Urinary bladder (tissue), 4 donors: Measurements from ENCODE around the gene SGCB. TPM values are rescaled to one million over a fixed set of nuclear protein-coding genes. Genes with fewer than 3 reads are reported as not detected.

Experiments
- DNase-seq: peaks from one replicate; pipeline ENCODE4 v3.0.0-alpha.2; 2015; ENCODE audit errors: extremely low spot score
- H3K27ac ChIP-seq: one replicate; pipeline ENCODE4 v1.5.1; 2013; ENCODE audit warnings: low read depth, mild to moderate bottlenecking, moderate library complexity
- H3K36me3 ChIP-seq: one replicate; pipeline ENCODE4 v1.6.1; 2013; ENCODE audit warnings: mild to moderate bottlenecking, moderate library complexity; ENCODE audit not compliant: insufficient read depth
- H3K4me1 ChIP-seq: one replicate; pipeline ENCODE4 v1.6.1; 2013; ENCODE audit warnings: mild to moderate bottlenecking, moderate library complexity; ENCODE audit not compliant: insufficient read depth
- H3K4me3 ChIP-seq: one replicate; pipeline ENCODE4 v1.5.1; 2013; ENCODE audit warnings: low read depth, low read length
- WGBS: extraction: QIAGEN DNeasy Blood & Tissue Kit; methylation state at CpG from one replicate; pipeline ENCODE4 v1.1.7; 2013; 5-methylcytosine and 5-hydroxymethylcytosine counted together
- polyA plus RNA-seq: library from polyadenylated mRNA; stranded (reverse); fragments of 200-250 nt; gene quantifications from one replicate; pipeline ENCODE4 v1.2.3, GENCODE V29; 2013
- total RNA-seq: library from RNA; depleted of rRNA; stranded (reverse); fragments of >200 nt; gene quantifications from one replicate; pipeline ENCODE4 v1.2.3, GENCODE V29; 2014
- donor health status: healthy with polysubstance abuse.
- donor health status: healthy.

The SGCB gene
- total and polyA plus RNA-seq, 2 donors: 49.2 to 78.8 TPM

GRCh38 chr4:52051213-52051614 lies 13.1 kb upstream of the SGCB start, which contains the start of gene SPATA18:
Gene SPATA18, plus strand, starts transcription at chr4:52051304. Its CDS starts 401 bp downstream, at chr4:52051705.
- DNase-seq: no peak
- Histone ChIP-seq H3K4me1 (peaks cover 1% of the 10 kb centered on the region), H3K27ac (peak within 1 kb of the TSS; percentile 61), H3K4me3 (peak within 1 kb of the TSS; percentile 48), H3K36me3 (no peaks in the 10 kb centered on the region)
- under 1% methylated on average over 44 of the region's 44 CpGs for WGBS

DNA sequence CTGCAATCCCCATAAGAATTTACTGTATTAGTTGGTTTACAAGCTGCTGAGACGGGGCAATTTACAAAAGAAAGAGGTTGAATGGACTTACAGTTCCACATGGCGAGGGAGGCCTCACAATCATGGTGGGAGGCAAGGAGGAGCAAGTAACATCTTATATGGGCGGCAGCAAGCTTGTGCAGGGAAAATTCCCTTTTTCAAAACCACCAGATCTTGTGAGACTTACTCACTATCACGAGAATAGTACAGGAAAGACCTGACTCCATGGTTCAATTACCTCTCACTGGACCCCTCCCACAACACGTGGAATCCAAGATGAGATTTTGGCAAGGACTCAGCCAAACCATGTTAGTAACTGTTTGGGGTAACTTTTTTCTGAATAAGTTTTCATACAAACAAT lies 11.2 kb upstream of the SGCB start:
- Histone ChIP-seq H3K4me3 (no peak overlapping the region), H3K36me3 (no peaks in the 10 kb centered on the region), H3K27ac (no peak overlapping the region), H3K4me1 (peaks cover 1% of the 10 kb centered on the region)
- no peak for DNase-seq
- WGBS: 88% methylated on average over 5 of the region's 5 CpGs

DNA sequence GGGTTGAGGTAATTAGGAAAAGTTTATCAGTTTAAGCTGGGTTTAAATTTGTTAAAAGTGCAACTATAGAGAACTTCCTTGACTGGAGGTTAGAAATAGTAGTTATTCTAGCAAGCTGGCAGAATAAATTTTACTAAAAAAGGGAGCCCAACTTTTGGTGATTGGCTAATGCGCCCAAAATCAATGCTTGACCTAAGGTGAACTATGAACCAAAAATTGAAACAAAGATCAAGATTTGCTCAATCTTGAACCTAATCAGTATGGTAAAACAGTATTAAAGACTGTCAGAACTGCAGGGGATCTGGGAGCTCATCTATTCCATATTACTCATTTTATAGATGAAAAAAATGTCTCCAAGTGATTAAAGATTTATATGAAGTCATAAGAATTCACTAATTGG lies 6.9 kb upstream of the SGCB start:
- Histone ChIP-seq H3K4me3 (no peak overlapping the region), H3K27ac (no peak overlapping the region), H3K36me3 (peaks cover 2% of the 10 kb centered on the region), H3K4me1 (no peaks in the 10 kb centered on the region)
- DNase-seq: no peak
- 97% methylated on average over 1 of the region's 1 CpG for WGBS

GRCh38 chr4:52037689-52038102 lies 403 bp downstream of the SGCB start:
- no peaks in the 10 kb centered on the region for H3K36me3 ChIP-seq
- peak overlapping the region; percentile 97 for H3K4me3 ChIP-seq
- H3K27ac ChIP-seq: peak overlapping the region; percentile 32
- H3K4me1 ChIP-seq: peaks cover 2% of the 10 kb centered on the region
- DNase-seq: no peak
- under 1% methylated on average over 25 of the region's 25 CpGs for WGBS

- H3K27ac ChIP-seq: no peak overlapping the region
These were observed 1.1 kb downstream of the SGCB start for GRCh38 chr4:52036886-52037530.

DNA sequence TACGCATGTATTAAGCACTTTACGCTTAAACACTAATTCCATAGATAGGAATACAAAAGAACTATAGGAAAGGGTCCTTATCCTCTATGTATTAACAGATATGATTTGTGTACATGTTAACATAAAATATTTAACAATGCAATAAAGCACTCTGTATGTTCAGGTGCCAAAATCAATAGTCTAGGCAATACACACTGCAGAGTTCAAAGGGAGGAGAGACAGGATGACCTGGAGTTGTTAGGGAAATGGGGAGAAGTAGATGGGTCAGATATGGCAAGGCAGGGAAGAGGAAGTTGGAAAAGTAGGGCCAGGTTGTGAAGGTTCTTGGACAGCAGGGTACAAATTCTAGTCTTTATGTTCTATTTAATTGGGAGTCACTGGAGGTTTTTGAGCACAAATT lies 2.9 kb downstream of the SGCB start:
- H3K36me3 ChIP-seq: no peaks in the 10 kb centered on the region
- 98% methylated on average over 2 of the region's 2 CpGs for WGBS
- H3K4me1 ChIP-seq: peaks cover 2% of the 10 kb centered on the region
- H3K27ac ChIP-seq: no peak overlapping the region
- no peak for DNase-seq
- H3K4me3 ChIP-seq: no peak overlapping the region

More at GRCh38 chr4:52036886-52037530, 1.1 kb downstream of the SGCB start:
- H3K4me3 ChIP-seq: peak overlapping the region; percentile 97
- peaks cover 2% of the 10 kb centered on the region for H3K4me1 ChIP-seq
- WGBS: 35% methylated on average over 7 of the region's 7 CpGs
- H3K36me3 ChIP-seq: no peaks in the 10 kb centered on the region
- no peak for DNase-seq

- Histone ChIP-seq H3K4me1 (peaks cover 2% of the 10 kb centered on the region), H3K4me3 (no peak overlapping the region), H3K27ac (no peak overlapping the region), H3K36me3 (no peaks in the 10 kb centered on the region)
- DNase-seq: no peak
- WGBS: 90% methylated on average over 1 of the region's 1 CpG
These were observed 6.1 kb downstream of the SGCB start for GRCh38 chr4:52032005-52032404.

- Histone ChIP-seq H3K36me3 (no peaks in the 10 kb centered on the region), H3K27ac (no peak overlapping the region), H3K4me1 (no peaks in the 10 kb centered on the region), H3K4me3 (no peak overlapping the region)
- whole genome bisulfite sequencing: 77% methylated on average over 1 of the region's 1 CpG
- no peak for DNase-seq
These were observed 9.1 kb downstream of the SGCB start for GRCh38 chr4:52028970-52029369.

- Histone ChIP-seq H3K4me1 (no peaks in the 10 kb centered on the region), H3K27ac (no peak within 1 kb of the TSS), H3K36me3 (peaks cover 2% of the 10 kb centered on the region), H3K4me3 (no peak within 1 kb of the TSS)
- 82% methylated on average over 6 of the region's 6 CpGs for WGBS
- no peak for DNase-seq
These were observed 18.0 kb downstream of the SGCB start, which contains the start of gene LRRC66 for GRCh38 chr4:52019936-52020657. Gene LRRC66, minus strand, starts transcription at chr4:52020363. Its CDS starts 2,750 bp downstream, at chr4:52017613.

GRCh38 chr4:52017814-52018213 lies 20.3 kb downstream of the SGCB start:
- H3K27ac ChIP-seq: no peak overlapping the region
- no peaks in the 10 kb centered on the region for H3K4me1 ChIP-seq
- H3K4me3 ChIP-seq: no peak overlapping the region
- DNase-seq: no peak
- WGBS: 24% methylated on average over 1 of the region's 1 CpG
- peaks cover 2% of the 10 kb centered on the region for H3K36me3 ChIP-seq

GRCh38 chr4:52016981-52017380 lies 21.1 kb downstream of the SGCB start:
- Histone ChIP-seq H3K27ac (no peak overlapping the region), H3K4me3 (no peak overlapping the region), H3K4me1 (no peaks in the 10 kb centered on the region), H3K36me3 (peaks cover 2% of the 10 kb centered on the region)
- 84% methylated on average over 3 of the region's 3 CpGs for WGBS
- no peak for DNase-seq

DNA sequence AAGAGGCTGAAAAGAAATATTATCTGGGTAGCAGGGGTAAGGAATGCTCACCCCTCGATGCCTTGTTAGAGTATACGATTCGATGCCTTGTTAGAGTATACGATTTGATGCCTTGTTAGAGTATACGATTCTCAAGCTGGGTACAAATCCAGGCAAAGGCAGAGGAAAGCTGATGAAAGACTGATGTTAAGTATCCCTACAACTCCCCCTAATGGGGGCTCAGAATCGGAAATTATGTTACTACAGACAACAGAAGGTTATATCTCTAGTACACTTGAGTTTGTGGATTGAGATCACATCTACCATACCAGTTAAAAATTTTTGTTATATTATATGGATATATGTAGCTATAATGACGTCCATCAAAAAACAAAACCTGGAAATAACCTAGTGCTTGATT lies 22.7 kb downstream of the SGCB start:
- no peaks in the 10 kb centered on the region for H3K4me1 ChIP-seq
- no peaks in the 10 kb centered on the region for H3K36me3 ChIP-seq
- no peak overlapping the region for H3K27ac ChIP-seq
- 66% methylated on average over 7 of the region's 7 CpGs for WGBS
- H3K4me3 ChIP-seq: no peak overlapping the region
- no peak for DNase-seq

- no peak overlapping the region for H3K4me3 ChIP-seq
- no peak overlapping the region for H3K27ac ChIP-seq
- H3K36me3 ChIP-seq: no peaks in the 10 kb centered on the region
- 52% methylated on average over 1 of the region's 1 CpG for WGBS
- no peaks in the 10 kb centered on the region for H3K4me1 ChIP-seq
- no peak for DNase-seq
These were observed 23.2 kb downstream of the SGCB start for GRCh38 chr4:52014903-52015302.

- Histone ChIP-seq H3K36me3 (no peaks in the 10 kb centered on the region), H3K27ac (no peak overlapping the region), H3K4me1 (no peaks in the 10 kb centered on the region), H3K4me3 (no peak overlapping the region)
- WGBS: 96% methylated on average over 1 of the region's 1 CpG
- no peak for DNase-seq
These were observed 25.4 kb downstream of the SGCB start for GRCh38 chr4:52012651-52013050.
